Psoas muscle (tissue), 8 donors: ENCODE measurements around the gene EHD2. TPM values are rescaled to one million over a fixed set of nuclear protein-coding genes. Genes with fewer than 3 reads are reported as not detected.
A peak's percentile ranks its signal among the peaks of the same experiment; 100 is the strongest.

Experiments
- ATAC-seq, 4 donors: fragments of 200-7000 bp; cut with Tn5 transposase; one replicate each; pipeline ENCODE4 v1.9.1; 2020; ENCODE audit warnings: moderate library complexity in 3 of 4, mild to moderate bottlenecking in 2 of 4
- DNase-seq, 2 donors: peaks; one replicate each; pipeline ENCODE4 v3.0.0-alpha.2; 2020
- H3K27ac ChIP-seq: fragments of 200-600 bp; one replicate; pipeline ENCODE4 v1.8.0; 2022
- H3K27me3 ChIP-seq, 3 donors: fragments of 200-600 bp in 1 of 3; one replicate each; pipeline versions ENCODE4 v1.6.1 to v1.8.0; 2013 to 2022; ENCODE audit warnings: low read length in 2 of 3, mild to moderate bottlenecking in 2 of 3, moderate library complexity in 1 of 3; ENCODE audit not compliant: insufficient read depth in 3 of 3
- H3K36me3 ChIP-seq, 2 donors: fragments of 200-600 bp in 1 of 2; one replicate each; pipeline versions ENCODE4 v1.6.1 to v1.8.0; 2013 to 2022; ENCODE audit warnings: low read depth in 1 of 2, mild to moderate bottlenecking in 1 of 2, moderate library complexity in 1 of 2; ENCODE audit not compliant: insufficient read depth in 1 of 2
- H3K4me1 ChIP-seq: fragments of 200-600 bp; one replicate; pipeline ENCODE4 v1.8.0; 2022
- H3K4me3 ChIP-seq: fragments of 200-600 bp; one replicate; pipeline ENCODE4 v1.8.0; 2022; ENCODE audit warnings: mild to moderate bottlenecking
- H3K9me3 ChIP-seq: fragments of 200-600 bp; one replicate; pipeline ENCODE4 v1.8.0; 2022
- WGBS, 3 donors: extraction: QIAGEN DNeasy Blood & Tissue Kit; methylation state at CpG; one replicate each; pipeline versions ENCODE4 v1.1.6 to v1.1.7; 2013; 5-methylcytosine and 5-hydroxymethylcytosine counted together
- intact Hi-C, 2 donors: fragments of 100-400 bp; cut with DNase I; formaldehyde crosslinking; loops; one replicate each; pipeline versions ENCODE4 v1.11.0 to v1.14.2; 2022
- polyA plus RNA-seq, 3 donors: library from polyadenylated mRNA; stranded (reverse); fragments of 200-250 nt; gene quantifications; one replicate each; pipeline ENCODE4 v1.2.3, GENCODE V29; 2013
- total RNA-seq, 4 donors: library from RNA; stranded (reverse); fragmentation: NEBNext Ultra II Directional in 2 of 4; extraction: Animal tissue kit (Norgen Biotek cat#: 25700) in 2 of 4; gene quantifications; one replicate each; pipeline versions ENCODE4 v1.2.1 to v1.2.4, GENCODE V29; 2021 to 2023
- TF ChIP-seq, protein P1 (sequence below): fragments of 200-600 bp; IDR thresholded peaks from one replicate; pipeline ENCODE4 v1.8.0; 2022; ENCODE audit warnings: antibody characterized with exemption
- donor health status: healthy with polysubstance abuse.
- donor health status: DM: no; HTN: no; CAD: no; lungs with moderate emphysema.
- donor health status: Bipolar disorder and iron deficiency.
- donor health status: healthy.
- donor health status: DM: yes; HTN: yes; CAD: no.
- donor health status: DM: no; HTN: no; CAD: no.
- donor health status: DM: no; HTN: no; CAD: no.
- donor health status: DM: yes; HTN: yes; CAD: no.

Gene EHD2
- total and polyA plus RNA-seq, 7 donors = 14.7 to 46.3 (median 27.8) TPM

DNA sequence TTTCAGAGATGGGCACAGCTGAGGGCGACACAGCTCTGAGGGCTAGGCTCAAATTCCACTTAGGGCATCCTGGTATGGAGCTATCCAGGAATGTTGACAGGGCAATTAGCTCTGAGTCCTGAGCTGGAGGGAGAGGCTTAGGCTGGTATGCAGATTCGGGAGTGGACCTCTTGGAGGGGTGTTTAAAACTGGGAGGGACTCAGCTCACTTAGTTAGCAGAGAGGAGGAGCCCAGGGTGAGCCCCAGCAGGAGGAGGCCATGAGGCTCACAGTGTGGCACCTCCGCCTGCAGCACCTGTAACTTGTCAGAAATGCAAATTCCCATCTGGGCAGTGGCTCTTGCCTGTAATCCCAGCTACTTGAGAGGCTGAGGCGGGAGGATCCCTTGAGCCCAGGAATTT, 21.9 kb downstream of the EHD2 start:
- Histone ChIP-seq H3K4me1 (no peaks in the 10 kb centered on the region), H3K36me3 (peaks cover 0 to 19% of the 10 kb centered on the region in 2 donors), H3K27ac (no peak overlapping the region), H3K27me3 (peaks cover 0 to 7% (median 0%) of the 10 kb centered on the region in 3 donors), H3K9me3 (no peaks in the 10 kb centered on the region), H3K4me3 (no peak overlapping the region)
- DNase-seq (no peak), ATAC-seq (no peak)
- WGBS, 3 donors = 76 to 83% (median 82%) methylated on average over 4 of the region's 4 CpGs
- TF ChIP-seq, protein P1, sequence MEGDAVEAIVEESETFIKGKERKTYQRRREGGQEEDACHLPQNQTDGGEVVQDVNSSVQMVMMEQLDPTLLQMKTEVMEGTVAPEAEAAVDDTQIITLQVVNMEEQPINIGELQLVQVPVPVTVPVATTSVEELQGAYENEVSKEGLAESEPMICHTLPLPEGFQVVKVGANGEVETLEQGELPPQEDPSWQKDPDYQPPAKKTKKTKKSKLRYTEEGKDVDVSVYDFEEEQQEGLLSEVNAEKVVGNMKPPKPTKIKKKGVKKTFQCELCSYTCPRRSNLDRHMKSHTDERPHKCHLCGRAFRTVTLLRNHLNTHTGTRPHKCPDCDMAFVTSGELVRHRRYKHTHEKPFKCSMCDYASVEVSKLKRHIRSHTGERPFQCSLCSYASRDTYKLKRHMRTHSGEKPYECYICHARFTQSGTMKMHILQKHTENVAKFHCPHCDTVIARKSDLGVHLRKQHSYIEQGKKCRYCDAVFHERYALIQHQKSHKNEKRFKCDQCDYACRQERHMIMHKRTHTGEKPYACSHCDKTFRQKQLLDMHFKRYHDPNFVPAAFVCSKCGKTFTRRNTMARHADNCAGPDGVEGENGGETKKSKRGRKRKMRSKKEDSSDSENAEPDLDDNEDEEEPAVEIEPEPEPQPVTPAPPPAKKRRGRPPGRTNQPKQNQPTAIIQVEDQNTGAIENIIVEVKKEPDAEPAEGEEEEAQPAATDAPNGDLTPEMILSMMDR = no peak
- intact Hi-C loops = no loop called here

- Histone ChIP-seq H3K9me3 (no peaks in the 10 kb centered on the region), H3K36me3 (peaks cover 0 to 20% of the 10 kb centered on the region in 2 donors), H3K27ac (no peak overlapping the region), H3K4me3 (no peak overlapping the region), H3K4me1 (peaks cover 21% of the 10 kb centered on the region), H3K27me3 (no peaks in the 10 kb centered on the region)
- 68 to 72% (median 68%) methylated on average over 45 to 48 of the region's 48 CpGs for WGBS, 3 donors
- intact Hi-C loops = no loop called here
- ATAC-seq (no peak), DNase-seq (no peak)
- TF ChIP-seq, protein P1 = no peak
Measured at GRCh38 chr19:47740866-47741519, 27.8 kb downstream of the EHD2 start.

DNA sequence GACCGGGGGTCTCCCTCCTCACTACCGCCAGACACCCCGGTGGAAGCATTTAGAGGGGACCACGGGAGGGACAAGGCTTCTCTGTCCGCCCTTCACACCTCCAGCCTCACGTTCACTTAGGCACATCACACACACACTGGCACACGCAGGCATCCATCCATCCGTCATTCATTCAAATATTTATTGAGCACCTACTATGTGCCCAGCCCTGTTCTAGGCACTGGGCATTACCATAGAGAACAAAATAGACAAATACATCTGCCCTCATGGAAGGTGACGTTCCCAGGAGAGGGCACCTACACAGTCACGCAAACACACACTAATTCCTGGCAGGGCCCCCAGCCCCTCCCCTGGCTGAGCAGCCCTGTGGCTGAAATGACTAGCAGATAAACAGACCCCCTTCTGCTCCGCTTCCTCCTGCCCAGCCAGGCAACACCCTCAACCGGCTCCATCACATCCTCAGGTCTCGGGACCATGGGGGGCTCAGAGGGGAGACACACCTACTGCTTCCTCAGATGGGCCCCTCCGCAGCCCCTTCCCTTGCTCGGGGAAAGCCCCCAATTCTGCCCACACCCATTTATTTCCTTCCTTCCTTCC, 28.4 kb downstream of the EHD2 start:
- Histone ChIP-seq H3K4me3 (no peak overlapping the region), H3K27ac (peak overlapping the region; percentile 79), H3K36me3 (peaks cover 0 to 18% of the 10 kb centered on the region in 2 donors), H3K4me1 (peaks cover 27% of the 10 kb centered on the region), H3K9me3 (no peaks in the 10 kb centered on the region), H3K27me3 (no peaks in the 10 kb centered on the region)
- TF ChIP-seq, protein P1 = no peak
- DNase-seq (no peak), ATAC-seq (no peak)
- intact Hi-C loops = loop anchor here in 1 of 2 donors (2.0 kb wide), 1 partner anchor 27 kb away; no protein-coding TSS in a partner anchor
- 76 to 82% (median 78%) methylated on average over 13 to 15 of the region's 15 CpGs for WGBS, 3 donors

- H3K27me3 ChIP-seq = no peaks in the 10 kb centered on the region
- intact Hi-C loops = loop anchor here in 1 of 2 donors (1.0 to 2.0 kb wide), 2 partner anchors 19 to 28 kb away; no protein-coding TSS in a partner anchor
- TF ChIP-seq, protein P1 = no peak
- H3K4me1 ChIP-seq = peaks cover 30% of the 10 kb centered on the region
- no peak for DNase-seq
- peak overlapping the region; percentile 79 for H3K27ac ChIP-seq
- peak overlapping the region; percentile 64 for H3K4me3 ChIP-seq
- peaks cover 0 to 26% of the 10 kb centered on the region in 2 donors for H3K36me3 ChIP-seq
- 18 to 27% (median 22%) methylated on average over 13 of the region's 13 CpGs for WGBS, 3 donors
- H3K9me3 ChIP-seq = no peaks in the 10 kb centered on the region
- no peak for ATAC-seq
Measured at GRCh38 chr19:47742634-47743033, 29.4 kb downstream of the EHD2 start.
